ENCODE data around the gene PPRC1.

PPRC1 gene

GRCh38 chr10:102132563-102133372, at the start of gene PPRC1:
Gene PPRC1, plus strand, starts transcription at chr10:102133040. Its CDS starts 29 bp downstream, at chr10:102133069.
- DNase-seq (ENCODE audit: low spot score) = peak; percentile 98

DNA sequence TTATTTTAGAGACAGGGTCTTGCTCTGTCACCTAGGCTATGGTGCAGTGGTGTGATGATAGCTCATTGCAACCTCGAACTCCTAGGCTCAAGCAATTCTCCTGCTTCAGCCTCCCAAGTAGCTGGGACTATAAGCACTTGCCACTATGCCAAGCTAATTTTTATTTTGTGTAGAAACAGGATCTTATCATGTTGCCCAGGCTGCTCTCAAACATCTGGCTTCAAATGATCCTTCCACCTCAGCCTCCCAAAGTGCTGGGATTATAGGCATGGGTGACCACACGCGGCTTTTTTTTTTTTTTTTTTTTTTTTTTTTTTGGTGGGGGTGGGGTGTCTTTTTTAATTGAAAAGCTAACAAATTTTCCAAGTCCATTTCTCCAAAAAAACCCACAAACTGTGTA, 49.3 kb upstream of the PPRC1 start:
- no peak for DNase-seq (ENCODE audit: low spot score)

GRCh38 chr10:102085336-102085735, 47.5 kb upstream of the PPRC1 start:
- no peak for DNase-seq (ENCODE audit: low spot score)

DNA sequence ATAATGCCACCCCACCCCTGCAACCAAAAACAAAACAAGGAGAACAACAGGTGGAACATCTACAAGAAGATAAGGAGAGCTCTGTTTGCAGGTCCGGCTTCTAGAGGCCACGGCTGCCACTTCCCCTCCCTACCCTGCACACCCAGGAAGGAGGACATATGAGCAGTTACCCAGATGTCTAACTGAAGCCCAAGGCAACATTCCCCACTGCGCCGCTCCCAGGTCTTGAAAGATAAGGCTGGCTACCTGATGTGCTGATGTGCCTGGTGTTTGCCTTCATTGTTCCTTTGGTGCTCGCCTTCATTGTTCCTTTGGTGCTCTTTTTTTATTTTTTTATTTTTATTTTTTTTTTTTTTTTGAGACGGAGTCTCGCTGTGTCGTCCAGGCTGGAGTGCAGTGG, 46.6 kb upstream of the PPRC1 start:
- no peak for DNase-seq (ENCODE audit: low spot score)

- DNase-seq (ENCODE audit: low spot score) = no peak
These were observed 42.1 kb upstream of the PPRC1 start for GRCh38 chr10:102090772-102091171.

DNA sequence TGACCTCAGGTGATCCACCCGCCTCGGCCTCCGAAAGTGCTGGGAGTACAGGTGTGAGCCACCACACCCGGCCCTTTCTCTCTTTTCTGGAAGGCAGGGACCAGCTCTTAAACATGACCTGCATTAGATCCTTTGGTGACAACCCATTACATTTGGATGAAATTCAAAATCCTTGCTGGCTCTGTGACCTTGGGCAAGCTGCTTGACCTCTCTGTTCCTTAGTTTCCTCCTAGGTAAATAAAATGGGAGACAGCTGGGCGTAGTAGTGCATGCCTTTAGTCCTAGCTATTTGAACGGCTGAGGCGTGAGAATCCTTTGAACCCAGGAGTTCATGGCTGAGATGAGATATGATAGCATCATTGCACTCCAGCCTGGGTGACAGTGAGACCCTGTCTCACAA, 36.4 kb upstream of the PPRC1 start:
- no peak for DNase-seq (ENCODE audit: low spot score)

DNA sequence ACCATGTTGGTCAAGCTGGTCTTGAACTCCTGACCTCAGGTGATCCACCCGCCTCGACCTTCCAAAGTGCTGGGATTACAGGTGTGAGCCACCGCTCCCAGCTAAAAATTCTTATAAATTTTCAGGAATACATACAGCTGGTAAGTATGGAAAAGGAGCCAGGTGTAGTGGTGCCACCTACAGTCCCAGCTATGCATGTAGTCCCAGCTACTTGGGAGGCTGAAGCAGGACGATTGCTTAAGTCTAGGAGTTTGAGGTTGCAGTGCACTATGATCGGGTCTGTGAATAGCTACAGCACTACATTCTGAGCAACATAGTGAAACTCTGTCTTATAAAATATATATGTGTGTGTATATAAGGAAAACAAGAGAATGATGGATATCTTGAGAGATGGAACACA, 31.7 kb upstream of the PPRC1 start:
- DNase-seq (ENCODE audit: low spot score) = no peak

- DNase-seq (ENCODE audit: low spot score) = no peak
These were observed 30.4 kb upstream of the PPRC1 start for GRCh38 chr10:102102421-102102820.

GRCh38 chr10:102106998-102107397, 25.8 kb upstream of the PPRC1 start:
- no peak for DNase-seq (ENCODE audit: low spot score)

DNA sequence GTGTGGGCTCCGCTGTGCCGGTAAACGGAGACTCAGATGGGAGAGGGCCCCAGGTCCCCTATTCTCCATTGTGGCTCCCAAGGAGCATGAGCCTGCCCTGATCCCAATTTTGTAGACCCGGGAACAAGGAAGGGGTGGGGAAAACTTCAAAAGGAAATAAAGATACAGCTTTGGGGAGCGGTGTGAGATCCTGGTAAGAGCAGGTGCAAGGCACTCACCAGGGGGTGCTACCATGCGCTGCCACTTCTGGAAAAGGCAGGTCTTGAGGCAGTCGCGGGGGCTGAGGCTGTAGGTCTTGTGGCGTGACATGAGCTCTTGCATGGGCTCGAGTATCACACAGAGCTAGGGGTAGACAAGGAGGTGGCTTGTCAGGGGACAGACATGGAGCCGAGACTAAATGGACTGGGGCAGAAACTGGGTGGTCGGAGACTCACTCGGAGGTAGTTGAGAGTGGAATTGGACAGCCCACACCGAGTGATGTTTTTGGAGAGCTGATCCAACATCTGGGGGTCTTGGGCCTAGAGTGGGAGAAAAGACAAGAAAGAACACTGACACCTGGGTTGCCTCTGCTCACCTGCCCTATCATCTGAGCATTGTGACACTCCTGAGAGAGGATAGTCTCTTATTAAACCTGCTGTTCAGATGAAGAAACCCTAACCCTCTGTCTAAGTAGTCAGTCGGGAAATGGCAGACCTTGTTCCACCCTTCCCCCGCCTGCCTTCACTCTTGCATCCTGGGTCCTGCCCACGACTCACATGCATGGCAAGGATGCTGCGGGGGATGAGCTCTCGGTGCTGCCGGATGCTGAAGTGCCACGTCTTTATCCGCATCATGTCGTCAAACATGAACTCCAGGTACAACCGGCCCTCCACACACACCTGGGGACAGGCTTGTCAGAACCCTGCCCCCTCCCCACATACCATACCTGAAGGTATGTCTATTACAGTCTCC, 23.4 kb upstream of the PPRC1 start:
- DNase-seq (ENCODE audit: low spot score) = no peak

- DNase-seq (ENCODE audit: low spot score) = no peak
These were observed 21.6 kb upstream of the PPRC1 start for GRCh38 chr10:102111276-102111675.

DNA sequence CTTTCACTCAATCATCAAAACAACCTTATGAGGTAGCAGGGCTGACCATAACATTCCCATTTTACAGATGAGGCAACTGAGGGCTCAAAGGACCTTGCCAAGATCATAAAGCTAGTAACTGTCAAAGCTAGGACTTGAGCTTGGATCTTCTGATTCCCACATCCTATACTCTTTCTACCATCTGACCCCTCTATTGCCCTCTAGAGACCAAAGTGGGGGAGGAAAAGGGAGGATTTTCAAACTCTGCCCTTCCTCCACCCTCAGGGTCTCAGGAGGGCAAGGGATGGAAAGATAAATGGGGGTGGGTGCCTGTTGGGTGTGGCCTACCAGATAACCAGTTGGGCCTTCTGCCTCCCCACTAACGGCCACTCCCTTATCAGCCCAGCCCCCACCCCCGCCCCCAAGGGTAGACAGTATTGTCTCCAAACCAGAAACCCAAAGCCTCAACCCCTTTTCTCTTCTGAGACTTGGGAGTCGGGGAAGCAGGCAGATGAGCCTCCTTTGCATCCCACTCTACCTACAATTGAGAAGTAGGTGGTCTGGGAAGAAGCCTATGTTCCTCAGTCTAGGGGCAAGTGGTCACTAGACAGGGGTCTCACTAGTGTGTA, 20.5 kb upstream of the PPRC1 start:
- no peak for DNase-seq (ENCODE audit: low spot score)

GRCh38 chr10:102113261-102113955, 19.4 kb upstream of the PPRC1 start:
- no peak for DNase-seq (ENCODE audit: low spot score)

DNA sequence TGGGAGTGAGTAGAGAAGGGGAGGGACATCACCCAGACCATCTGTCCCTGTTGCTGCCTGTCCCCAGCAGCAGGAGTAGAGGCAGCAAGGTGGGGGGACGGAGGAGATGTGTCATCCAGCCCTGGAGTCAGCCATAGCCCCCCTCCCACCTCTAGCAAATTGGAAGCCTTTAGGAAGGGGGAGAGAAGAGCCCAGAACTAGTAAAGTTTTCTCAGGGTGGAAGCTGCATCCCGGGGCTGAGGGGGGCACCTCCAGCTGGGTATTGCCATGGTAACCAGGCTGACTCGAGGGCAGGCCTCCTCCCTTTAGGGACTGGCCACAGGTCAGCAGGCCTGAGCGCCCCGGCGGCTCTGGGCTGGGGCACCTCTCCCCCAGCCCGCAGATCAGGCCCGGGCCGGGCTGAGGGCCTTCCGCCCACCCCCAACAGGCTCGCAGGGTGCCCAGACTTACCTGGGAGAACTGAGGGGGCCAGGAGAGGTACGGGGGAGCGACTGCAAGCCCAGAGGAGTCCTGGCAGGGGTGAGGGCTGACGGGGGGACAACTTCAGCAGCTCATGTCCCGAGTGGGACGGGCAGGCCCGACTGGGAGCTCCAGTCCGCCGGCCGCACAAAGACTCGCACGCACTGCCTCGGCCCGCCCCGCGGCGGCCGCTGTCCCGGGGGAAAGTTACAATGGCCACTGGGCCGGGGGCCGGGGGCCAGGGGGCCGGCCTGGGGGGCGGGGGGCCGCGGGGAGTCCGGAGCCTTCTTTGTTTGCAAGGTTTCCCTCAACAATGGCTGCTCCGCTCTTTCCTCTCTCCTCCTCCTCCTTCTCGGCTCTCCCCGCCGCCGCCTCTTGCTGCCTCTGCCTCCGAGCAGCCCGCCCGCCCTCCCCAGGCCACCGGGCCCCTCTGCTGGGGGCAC, 18.6 kb upstream of the PPRC1 start:
- peak; percentile 68 for DNase-seq (ENCODE audit: low spot score)

DNA sequence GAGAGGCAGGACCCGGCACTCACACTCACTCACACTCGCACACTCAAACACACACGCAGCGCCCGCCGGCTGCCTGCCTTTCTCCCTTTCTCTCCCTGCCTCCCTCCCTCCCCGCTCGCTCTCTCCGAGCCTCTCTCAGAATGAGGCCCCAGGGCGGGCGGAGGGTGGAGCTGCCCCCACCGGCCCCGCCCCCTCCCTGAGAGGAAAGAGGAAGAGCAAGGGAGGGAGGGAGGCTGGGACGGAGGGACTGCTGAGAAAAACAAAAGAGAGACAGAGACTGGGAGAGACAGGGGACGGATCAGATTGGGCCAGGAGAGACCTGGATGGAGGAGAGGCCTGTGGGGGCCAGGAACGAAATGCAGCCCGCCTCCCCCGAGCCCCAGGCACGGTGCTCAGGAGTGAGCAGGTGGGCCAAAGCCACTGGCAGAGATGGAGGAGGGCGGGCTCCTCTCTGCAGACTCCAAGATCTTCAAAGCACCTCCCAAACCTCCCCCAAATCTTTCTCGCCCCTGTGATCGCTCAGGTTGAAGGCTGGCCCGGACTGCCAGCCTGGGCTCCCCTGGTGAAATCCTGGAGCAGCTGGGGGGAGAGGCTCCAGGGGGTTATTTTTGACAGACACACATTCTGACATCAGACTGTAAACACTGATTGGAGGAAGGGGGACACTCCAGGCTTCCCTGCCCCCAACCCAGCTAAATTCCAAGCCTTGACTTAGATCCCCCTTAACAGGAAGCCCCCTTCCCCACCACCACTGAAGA, 17.8 kb upstream of the PPRC1 start:
- peak; percentile 93 for DNase-seq (ENCODE audit: low spot score)

DNA sequence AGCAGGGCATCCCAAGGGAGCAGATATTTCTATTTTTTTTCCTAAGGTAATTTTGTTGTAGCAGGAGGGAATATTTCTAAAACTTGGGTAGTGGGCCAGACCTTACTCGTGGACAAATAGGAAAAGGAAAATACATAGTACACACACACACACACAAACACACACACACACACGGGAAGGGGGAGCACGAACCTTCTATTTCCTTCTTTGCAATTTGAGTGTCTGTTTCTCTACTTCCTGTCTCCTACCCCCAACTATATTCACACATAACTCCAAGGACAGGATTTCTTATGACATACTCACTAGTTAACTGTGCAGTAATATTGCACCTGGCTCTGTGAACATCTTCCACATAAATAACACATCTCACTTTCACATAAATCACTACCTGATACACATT, 17.1 kb upstream of the PPRC1 start:
- no peak for DNase-seq (ENCODE audit: low spot score)

GRCh38 chr10:102116656-102117055, 16.2 kb upstream of the PPRC1 start:
- no peak for DNase-seq (ENCODE audit: low spot score)

- peak; percentile 75 for DNase-seq (ENCODE audit: low spot score)
These were observed 15.3 kb upstream of the PPRC1 start for GRCh38 chr10:102117391-102118159.

- peak; percentile 63 for DNase-seq (ENCODE audit: low spot score)
These were observed 14.0 kb upstream of the PPRC1 start for GRCh38 chr10:102118867-102119266.
